ENCODE results near the gene GNAT3. TPM values are rescaled to one million over a fixed set of nuclear protein-coding genes. Genes with fewer than 3 reads are reported as not detected.

The GNAT3 gene
- total RNA-seq, 1 donor from 2014 or later: not detected

GRCh38 chr7:80429181-80429580, 82.7 kb downstream of the GNAT3 start:
- TF ChIP-seq, protein P1, sequence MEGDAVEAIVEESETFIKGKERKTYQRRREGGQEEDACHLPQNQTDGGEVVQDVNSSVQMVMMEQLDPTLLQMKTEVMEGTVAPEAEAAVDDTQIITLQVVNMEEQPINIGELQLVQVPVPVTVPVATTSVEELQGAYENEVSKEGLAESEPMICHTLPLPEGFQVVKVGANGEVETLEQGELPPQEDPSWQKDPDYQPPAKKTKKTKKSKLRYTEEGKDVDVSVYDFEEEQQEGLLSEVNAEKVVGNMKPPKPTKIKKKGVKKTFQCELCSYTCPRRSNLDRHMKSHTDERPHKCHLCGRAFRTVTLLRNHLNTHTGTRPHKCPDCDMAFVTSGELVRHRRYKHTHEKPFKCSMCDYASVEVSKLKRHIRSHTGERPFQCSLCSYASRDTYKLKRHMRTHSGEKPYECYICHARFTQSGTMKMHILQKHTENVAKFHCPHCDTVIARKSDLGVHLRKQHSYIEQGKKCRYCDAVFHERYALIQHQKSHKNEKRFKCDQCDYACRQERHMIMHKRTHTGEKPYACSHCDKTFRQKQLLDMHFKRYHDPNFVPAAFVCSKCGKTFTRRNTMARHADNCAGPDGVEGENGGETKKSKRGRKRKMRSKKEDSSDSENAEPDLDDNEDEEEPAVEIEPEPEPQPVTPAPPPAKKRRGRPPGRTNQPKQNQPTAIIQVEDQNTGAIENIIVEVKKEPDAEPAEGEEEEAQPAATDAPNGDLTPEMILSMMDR (IDR thresholded peaks at IDR 0.05): no peak
- Mint-ChIP-seq H3K36me3 (ENCODE audit: low read depth) (no peaks in the 10 kb centered on the region), H3K9me3 (ENCODE audit: low read depth) (no peaks in the 10 kb centered on the region), H3K4me3 (ENCODE audit: unreplicated experiment) (no peak overlapping the region), H3K27me3 (ENCODE audit: low read depth) (no peaks in the 10 kb centered on the region), H3K27ac (ENCODE audit: unreplicated experiment) (peak overlapping the region; percentile 10), H3K4me1 (ENCODE audit: low read depth) (peaks cover 12% of the 10 kb centered on the region)
- no peak for DNase-seq (ENCODE audit: low spot score)

DNA sequence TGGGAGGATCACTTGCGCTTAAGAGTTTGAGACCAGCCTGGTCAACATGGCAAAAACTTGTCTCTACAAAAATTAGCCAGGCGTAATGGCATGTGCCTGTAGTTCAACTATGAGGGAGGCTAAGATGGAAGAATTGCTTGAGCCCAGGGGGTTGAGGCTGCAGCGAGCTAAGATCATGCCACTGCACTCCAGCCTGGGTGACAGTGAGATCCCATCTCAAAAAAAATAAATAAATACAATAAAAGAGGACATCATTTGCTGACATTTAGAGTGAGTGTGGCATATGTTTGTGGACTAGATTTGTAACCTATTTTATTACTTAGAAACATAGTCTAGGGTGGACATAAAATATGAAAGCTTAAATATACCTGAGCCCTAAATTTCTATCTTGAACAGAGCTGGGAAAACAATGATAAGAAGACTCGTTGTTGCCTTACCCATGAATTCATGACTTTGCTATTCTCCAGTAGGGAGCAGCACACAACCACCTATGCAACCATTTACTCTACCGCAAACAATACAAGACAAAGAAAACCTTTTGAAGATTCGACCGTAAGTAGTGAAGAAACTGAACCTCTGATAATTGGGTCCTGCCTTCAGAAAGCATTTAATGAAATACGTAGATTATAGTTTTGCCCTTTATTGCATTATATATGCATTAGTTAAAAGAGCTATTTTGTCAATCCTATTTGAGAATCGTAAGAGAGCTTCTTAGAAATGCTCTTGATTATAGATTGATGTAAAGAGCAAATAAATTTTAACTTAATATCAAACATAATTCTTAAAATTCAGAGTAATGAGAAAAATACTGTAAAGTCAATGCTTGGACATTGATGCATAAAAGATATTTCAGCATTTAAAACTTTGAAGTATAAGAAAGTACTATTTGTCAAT, 83.5 kb downstream of the GNAT3 start:
- DNase-seq (ENCODE audit: low spot score): no peak
- TF ChIP-seq, protein P1 (IDR thresholded peaks at IDR 0.05): peak; percentile 89

DNA sequence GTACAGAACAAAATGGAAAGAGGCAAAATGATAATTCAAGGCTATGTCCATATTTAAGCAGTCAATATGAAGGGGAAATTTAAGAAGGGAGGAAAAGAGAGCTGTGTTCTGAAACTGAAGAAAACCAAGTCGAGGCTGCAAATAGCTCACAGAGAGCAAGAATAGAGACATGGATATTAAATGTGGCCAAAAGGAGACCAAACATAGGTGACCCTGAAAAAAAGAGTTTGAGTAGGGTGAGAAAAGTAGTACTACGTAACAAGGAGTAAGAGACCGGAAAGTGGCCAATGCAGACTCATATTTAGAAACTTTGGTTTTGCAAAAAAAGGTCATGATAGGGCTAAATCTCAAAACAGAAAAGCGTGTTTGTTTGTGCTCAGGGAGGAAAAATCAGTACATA, 84.6 kb downstream of the GNAT3 start:
- TF ChIP-seq, protein P1 (IDR thresholded peaks at IDR 0.05): no peak
- no peak overlapping the region for H3K4me3 Mint-ChIP-seq (ENCODE audit: unreplicated experiment)

More for the DNA sequence above, 83.5 kb downstream of the GNAT3 start:
- H3K9me3 Mint-ChIP-seq (ENCODE audit: low read depth): no peaks in the 10 kb centered on the region
- H3K4me3 Mint-ChIP-seq (ENCODE audit: unreplicated experiment): no peak overlapping the region
- H3K4me1 Mint-ChIP-seq (ENCODE audit: low read depth): peaks cover 12% of the 10 kb centered on the region
- no peaks in the 10 kb centered on the region for H3K36me3 Mint-ChIP-seq (ENCODE audit: low read depth)
- no peaks in the 10 kb centered on the region for H3K27me3 Mint-ChIP-seq (ENCODE audit: low read depth)
- no peak overlapping the region for H3K27ac Mint-ChIP-seq (ENCODE audit: unreplicated experiment)

DNA sequence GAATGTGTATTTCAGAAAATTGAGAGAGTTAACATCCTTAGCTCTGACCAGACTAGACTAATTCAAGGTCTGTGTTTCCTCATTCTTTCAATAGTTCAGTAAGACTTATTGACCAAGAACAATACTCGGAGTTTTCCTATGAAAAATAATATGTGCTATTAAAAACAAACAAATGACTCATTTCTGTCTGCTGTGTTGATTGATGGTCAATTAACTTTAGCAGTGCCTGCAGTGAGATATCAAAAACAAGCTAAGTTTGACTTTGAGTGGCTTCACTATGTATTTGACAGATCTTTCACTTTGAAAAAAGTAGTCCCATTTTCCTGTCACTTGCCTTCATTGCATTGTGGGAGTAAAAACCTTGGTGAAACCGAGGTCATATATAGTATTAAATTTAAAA, 91.0 kb downstream of the GNAT3 start:
- Mint-ChIP-seq H3K4me3 (ENCODE audit: unreplicated experiment) (no peak overlapping the region), H3K4me1 (ENCODE audit: low read depth) (peaks cover 9% of the 10 kb centered on the region), H3K27me3 (ENCODE audit: low read depth) (no peaks in the 10 kb centered on the region), H3K9me3 (ENCODE audit: low read depth) (no peaks in the 10 kb centered on the region), H3K36me3 (ENCODE audit: low read depth) (no peaks in the 10 kb centered on the region), H3K27ac (ENCODE audit: unreplicated experiment) (peak overlapping the region; percentile 30)
- TF ChIP-seq, protein P1 (IDR thresholded peaks at IDR 0.05): no peak
- no peak for DNase-seq (ENCODE audit: low spot score)

More for the DNA sequence above, 84.6 kb downstream of the GNAT3 start:
- Mint-ChIP-seq H3K9me3 (ENCODE audit: low read depth) (no peaks in the 10 kb centered on the region), H3K4me1 (ENCODE audit: low read depth) (peaks cover 12% of the 10 kb centered on the region), H3K27me3 (ENCODE audit: low read depth) (no peaks in the 10 kb centered on the region), H3K36me3 (ENCODE audit: low read depth) (no peaks in the 10 kb centered on the region), H3K27ac (ENCODE audit: unreplicated experiment) (no peak overlapping the region)
- no peak for DNase-seq (ENCODE audit: low spot score)

- Mint-ChIP-seq H3K27ac (ENCODE audit: unreplicated experiment) (no peak overlapping the region), H3K4me1 (ENCODE audit: low read depth) (peaks cover 9% of the 10 kb centered on the region), H3K27me3 (ENCODE audit: low read depth) (no peaks in the 10 kb centered on the region), H3K9me3 (ENCODE audit: low read depth) (no peaks in the 10 kb centered on the region), H3K4me3 (ENCODE audit: unreplicated experiment) (no peak overlapping the region), H3K36me3 (ENCODE audit: low read depth) (no peaks in the 10 kb centered on the region)
- TF ChIP-seq, protein P1 (IDR thresholded peaks at IDR 0.05): no peak
- no peak for DNase-seq (ENCODE audit: low spot score)
Observed at GRCh38 chr7:80417211-80417793, 94.6 kb downstream of the GNAT3 start.

Measured in chondrocyte (in vitro differentiated cells).